ENCODE data around the gene PRADC1.

GRCh38 chr2:73217826-73218225 lies 15.2 kb downstream of the PRADC1 start:
- TF ChIP-seq CTCF (IDR thresholded peaks at IDR 0.05; ENCODE audit: borderline replicate concordance, extremely low read depth, low read length, poor library complexity, severe bottlenecking) (no peak), EZH2 (IDR thresholded peaks at IDR 0.05; ENCODE audit: borderline replicate concordance, low read depth, low read length, severe bottlenecking) (no peak)

Measured in DND-41 (cell line).